PC-3 (cell line): ENCODE measurements around the gene CDCA4. TPM values are rescaled to one million over a fixed set of nuclear protein-coding genes. Genes with fewer than 3 reads are reported as not detected.
"Not testable (repeated sequence)": the region's sequence is repeated elsewhere in the genome, so short reads cannot be mapped to it uniquely, and the experiment has no call there.

Experiments
- ATAC-seq: fragments of 200-7000 bp; cut with Tn5 transposase; 2 replicates; pipeline ENCODE4 v1.9.1; 2020; ENCODE audit warnings: mild to moderate bottlenecking, moderate library complexity
- BruUV-seq: library from RNA; stranded (reverse); fragments of 400-500 nt; replicated peaks from 2 replicates; lab custom pipeline; 2021; lab: Mats Ljungman, UMichigan
- CTCF ChIA-PET: fragments of 300-600 bp; sonication (Branson Sonifier 250); formaldehyde crosslinking; loops from one replicate; lab custom pipeline; 2022; ENCODE audit warnings: antibody characterized with exemption; lab: Charles Lee
- POLR2A ChIA-PET: fragments of 300-600 bp; sonication (Branson Sonifier 250); formaldehyde crosslinking; loops from one replicate; lab custom pipeline; 2022; ENCODE audit warnings: antibody characterized with exemption; ENCODE audit not compliant: unreplicated experiment; lab: Charles Lee
- DNase-seq: peaks from one replicate; pipeline ENCODE4 v3.0.0-alpha.2; 2015
- H2AFZ ChIP-seq: fragments of 300-600 bp; sonication (generic); 2 replicates; pipeline ENCODE4 v1.6.0; 2016; ENCODE audit warnings: antibody characterized with exemption, low read length
- H3F3A ChIP-seq: fragments of 300-600 bp; sonication (generic); one replicate; pipeline ENCODE4 v1.6.0; 2017; ENCODE audit warnings: antibody characterized with exemption, low read length, control low read depth, mild to moderate bottlenecking; ENCODE audit not compliant: unreplicated experiment
- H3K27ac ChIP-seq: fragments of 300-600 bp; sonication (generic); 2 replicates; pipeline ENCODE4 v1.5.1; 2016; ENCODE audit warnings: mild to moderate bottlenecking, low read length
- H3K27me3 ChIP-seq: fragments of 300-600 bp; sonication (generic); 2 replicates; pipeline ENCODE4 v1.6.1; 2016; ENCODE audit warnings: low read length, mixed read lengths
- H3K36me3 ChIP-seq: fragments of 300-600 bp; sonication (generic); 2 replicates; pipeline ENCODE4 v1.6.1; 2016; ENCODE audit warnings: low read depth, mixed run types, low read length, mixed read lengths
- H3K4me1 ChIP-seq: fragments of 300-600 bp; sonication (generic); 2 replicates; pipeline ENCODE4 v1.5.1; 2016; ENCODE audit warnings: low read length; ENCODE audit not compliant: insufficient read depth
- H3K4me2 ChIP-seq: fragments of 300-600 bp; sonication (generic); 2 replicates; pipeline ENCODE4 v1.6.0; 2016; ENCODE audit warnings: low read length
- H3K4me3 ChIP-seq: fragments of 300-600 bp; sonication (generic); 2 replicates; pipeline ENCODE4 v1.5.1; 2016; ENCODE audit warnings: mild to moderate bottlenecking, low read length, mixed read lengths
- H3K79me2 ChIP-seq: fragments of 300-600 bp; sonication (generic); 2 replicates; pipeline ENCODE4 v1.6.1; 2017; ENCODE audit warnings: low read length, mixed read lengths
- H3K9ac ChIP-seq: fragments of 300-600 bp; sonication (generic); 2 replicates; pipeline ENCODE4 v1.6.0; 2016; ENCODE audit warnings: mild to moderate bottlenecking, low read length
- H3K9me2 ChIP-seq: fragments of 300-600 bp; sonication (generic); replicated peaks from 2 replicates; pipeline ENCODE4 v1.6.1; 2016; ENCODE audit warnings: mixed run types, low read length, mixed read lengths
- H3K9me3 ChIP-seq: fragments of 300-600 bp; sonication (generic); 2 replicates; pipeline ENCODE4 v1.6.1; 2016; ENCODE audit warnings: low read length, mixed read lengths
- H4K20me1 ChIP-seq: fragments of 300-600 bp; sonication (generic); 2 replicates; pipeline ENCODE4 v1.6.1; 2016; ENCODE audit warnings: low read length, mixed read lengths
- EZH2 ChIP-seq: fragments of 300-600 bp; sonication (generic); IDR thresholded peaks from one replicate; pipeline ENCODE4 v1.6.1; 2017; ENCODE audit warnings: antibody characterized with exemption, mild to moderate bottlenecking, low read length; ENCODE audit not compliant: unreplicated experiment
- EZH2phosphoT487 ChIP-seq: fragments of 300-600 bp; sonication (generic); IDR thresholded peaks from 2 replicates; pipeline ENCODE4 v1.6.1; 2018; ENCODE audit warnings: mild to moderate bottlenecking, antibody characterized with exemption, low read length, borderline replicate concordance
- intact Hi-C: fragments of 100-400 bp; cut with micrococcal nuclease; formaldehyde crosslinking; loops from 2 replicates; pipeline ENCODE4 v1.9.0; 2023
- total RNA-seq: library from RNA; depleted of rRNA; stranded (reverse); fragments of >200 nt; gene quantifications from 2 replicates; pipeline ENCODE4 v1.2.3, GENCODE V29; 2014
- TF ChIP-seq, protein P1 (sequence below): fragments of 300-600 bp; sonication (generic); conservative IDR thresholded peaks from 2 replicates; pipeline ENCODE4 v1.5.1; 2017; ENCODE audit warnings: antibody characterized with exemption, low read depth, mild to moderate bottlenecking, low read length

CDCA4 gene
- total RNA-seq, 1 experiment from 2014 or later: 113 TPM

DNA sequence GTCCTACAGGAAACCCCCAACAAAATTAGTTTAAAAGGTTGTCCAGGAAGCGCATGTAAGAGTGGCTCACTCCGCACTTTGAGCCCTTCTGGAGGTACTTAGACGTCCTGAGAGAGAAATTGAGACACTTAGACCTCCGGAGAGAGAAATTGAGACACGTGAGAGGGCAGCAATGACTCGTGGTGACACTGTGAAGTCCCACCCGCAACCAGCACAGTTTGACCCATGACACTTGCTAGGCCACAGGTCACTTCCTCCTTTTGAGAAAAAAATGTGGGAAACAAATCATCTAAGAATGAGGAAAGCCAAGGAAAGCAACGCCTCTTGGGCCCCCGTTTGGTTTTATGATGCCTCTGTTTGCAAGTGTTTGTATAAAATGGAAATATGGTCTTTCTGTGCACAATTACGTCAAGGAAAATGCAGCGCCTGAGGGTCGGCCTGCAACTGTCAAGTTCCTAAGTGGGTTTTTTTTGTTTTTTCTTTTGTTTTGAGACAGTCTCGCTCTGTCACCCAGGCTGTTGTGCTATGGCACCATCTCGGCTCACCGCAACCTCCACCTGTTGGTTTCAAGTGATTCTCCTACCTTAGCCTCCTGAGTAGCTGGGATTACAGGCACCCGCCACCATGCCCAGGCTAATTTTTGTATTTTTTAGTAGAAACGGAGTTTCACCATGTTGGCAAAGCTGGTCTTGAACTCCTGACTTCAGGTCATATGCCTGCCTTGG, 13.6 kb upstream of the CDCA4 start:
- intact Hi-C loops: no loop called here
- Histone ChIP-seq H3K4me1 (peaks cover 10% of the 10 kb centered on the region), H3K4me3 (no peak overlapping the region), H3K9me2 (no peaks in the 10 kb centered on the region), H3K9me3 (no peaks in the 10 kb centered on the region), H3K4me2 (no peak overlapping the region), H3K9ac (no peak overlapping the region), H4K20me1 (no peaks in the 10 kb centered on the region), H3K27me3 (no peaks in the 10 kb centered on the region), H3K79me2 (peaks cover 6% of the 10 kb centered on the region; the same call in 1 of the 2 replicates), H3K36me3 (no peaks in the 10 kb centered on the region), H2AFZ (no peak overlapping the region), H3K27ac (no peak overlapping the region), H3F3A (no peaks in the 10 kb centered on the region)
- POLR2A ChIA-PET: interaction anchor here (0.6 kb wide), 1 partner anchor 20 kb away, joined by 4 read pairs; no protein-coding TSS in a partner anchor
- DNase-seq (no peak), ATAC-seq (no peak)
- TF ChIP-seq EZH2phosphoT487 (no peak), EZH2 (no peak)
- TF ChIP-seq, protein P1, sequence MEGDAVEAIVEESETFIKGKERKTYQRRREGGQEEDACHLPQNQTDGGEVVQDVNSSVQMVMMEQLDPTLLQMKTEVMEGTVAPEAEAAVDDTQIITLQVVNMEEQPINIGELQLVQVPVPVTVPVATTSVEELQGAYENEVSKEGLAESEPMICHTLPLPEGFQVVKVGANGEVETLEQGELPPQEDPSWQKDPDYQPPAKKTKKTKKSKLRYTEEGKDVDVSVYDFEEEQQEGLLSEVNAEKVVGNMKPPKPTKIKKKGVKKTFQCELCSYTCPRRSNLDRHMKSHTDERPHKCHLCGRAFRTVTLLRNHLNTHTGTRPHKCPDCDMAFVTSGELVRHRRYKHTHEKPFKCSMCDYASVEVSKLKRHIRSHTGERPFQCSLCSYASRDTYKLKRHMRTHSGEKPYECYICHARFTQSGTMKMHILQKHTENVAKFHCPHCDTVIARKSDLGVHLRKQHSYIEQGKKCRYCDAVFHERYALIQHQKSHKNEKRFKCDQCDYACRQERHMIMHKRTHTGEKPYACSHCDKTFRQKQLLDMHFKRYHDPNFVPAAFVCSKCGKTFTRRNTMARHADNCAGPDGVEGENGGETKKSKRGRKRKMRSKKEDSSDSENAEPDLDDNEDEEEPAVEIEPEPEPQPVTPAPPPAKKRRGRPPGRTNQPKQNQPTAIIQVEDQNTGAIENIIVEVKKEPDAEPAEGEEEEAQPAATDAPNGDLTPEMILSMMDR: no peak
- CTCF ChIA-PET: interaction anchor here (0.6 kb wide), 1 partner anchor 233 kb away, joined by 3 read pairs; no protein-coding TSS in a partner anchor
- BruUV-seq: no TSS peak

DNA sequence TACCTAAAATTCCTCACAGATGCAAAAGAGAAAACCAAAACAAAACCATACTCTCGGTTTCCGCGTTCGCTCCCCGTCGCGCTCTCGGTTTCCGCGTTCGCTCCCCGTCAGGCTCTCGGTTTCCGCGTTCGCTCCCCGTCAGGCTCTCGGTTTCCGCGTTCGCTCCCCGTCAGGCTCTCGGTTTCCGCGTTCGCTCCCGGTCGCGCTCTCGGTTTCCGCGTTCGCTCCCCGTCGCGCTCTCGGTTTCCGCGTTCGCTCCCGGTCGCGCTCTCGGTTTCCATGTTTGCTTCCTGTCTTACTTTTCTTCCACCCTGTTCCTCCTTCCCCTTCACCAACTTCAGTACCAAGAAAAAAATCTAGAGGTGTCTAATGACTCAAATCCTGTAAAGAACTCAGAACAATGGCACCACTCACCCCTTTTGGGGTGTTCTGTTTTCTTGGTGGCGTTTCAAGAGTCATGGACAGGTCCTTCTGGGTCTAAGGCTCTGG, 12.6 kb upstream of the CDCA4 start:
- ATAC-seq, DNase-seq, H3K9ac ChIP-seq, H3K9me3 ChIP-seq, POLR2A ChIA-PET, H4K20me1 ChIP-seq, BruUV-seq, H3F3A ChIP-seq, H2AFZ ChIP-seq, H3K9me2 ChIP-seq, H3K79me2 ChIP-seq, H3K27me3 ChIP-seq, H3K4me3 ChIP-seq, H3K36me3 ChIP-seq, intact Hi-C loops: not testable (repeated sequence)
- Histone ChIP-seq H3K27ac (peak overlapping the region; percentile 74; the same call in 1 of the 2 replicates), H3K4me2 (peak overlapping the region; percentile 43), H3K4me1 (peaks cover 15% of the 10 kb centered on the region)
- CTCF ChIA-PET: interaction anchor here (0.6 kb wide), 1 partner anchor 232 kb away, joined by 3 read pairs; no protein-coding TSS in a partner anchor

GRCh38 chr14:105032451-105032901, 11.6 kb upstream of the CDCA4 start:
- BruUV-seq, H3K9me2 ChIP-seq, ATAC-seq, H3K4me3 ChIP-seq, intact Hi-C loops, H4K20me1 ChIP-seq, H3K27me3 ChIP-seq, H3K36me3 ChIP-seq, H3K79me2 ChIP-seq, CTCF ChIA-PET, H3K9me3 ChIP-seq: not testable (repeated sequence)
- POLR2A ChIA-PET: interaction anchor here (0.6 kb wide), 1 partner anchor 76 kb away, joined by 4 read pairs; no protein-coding TSS in a partner anchor
- H3K4me2 ChIP-seq: peak overlapping the region; percentile 43; the same call in 1 of the 2 replicates
- peak overlapping the region; percentile 33; the same call in 1 of the 2 replicates for H2AFZ ChIP-seq
- H3F3A ChIP-seq: peaks cover 11% of the 10 kb centered on the region
- peak; percentile 78 for DNase-seq
- H3K27ac ChIP-seq: peak overlapping the region; percentile 86
- H3K9ac ChIP-seq: peak overlapping the region; percentile 49; the same call in 1 of the 2 replicates
- H3K4me1 ChIP-seq: peaks cover 18% of the 10 kb centered on the region
